Measurements from ENCODE around the gene AHNAK2.

DNA sequence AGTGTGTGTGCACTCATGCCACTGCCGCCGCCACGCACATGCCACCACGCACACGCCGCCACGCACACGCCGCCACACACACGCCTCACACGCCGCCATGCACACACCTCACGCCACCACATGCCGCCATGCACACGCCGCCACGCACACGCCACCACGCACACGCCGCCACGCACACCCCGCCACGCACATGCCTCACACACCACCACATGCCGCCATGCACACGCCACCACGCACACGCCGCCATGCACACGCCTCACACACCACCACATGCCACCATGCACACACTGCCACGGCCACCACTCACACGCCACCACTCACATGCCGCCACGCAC is 13.7 kb upstream of the AHNAK2 start:
- TF ChIP-seq, protein P1, sequence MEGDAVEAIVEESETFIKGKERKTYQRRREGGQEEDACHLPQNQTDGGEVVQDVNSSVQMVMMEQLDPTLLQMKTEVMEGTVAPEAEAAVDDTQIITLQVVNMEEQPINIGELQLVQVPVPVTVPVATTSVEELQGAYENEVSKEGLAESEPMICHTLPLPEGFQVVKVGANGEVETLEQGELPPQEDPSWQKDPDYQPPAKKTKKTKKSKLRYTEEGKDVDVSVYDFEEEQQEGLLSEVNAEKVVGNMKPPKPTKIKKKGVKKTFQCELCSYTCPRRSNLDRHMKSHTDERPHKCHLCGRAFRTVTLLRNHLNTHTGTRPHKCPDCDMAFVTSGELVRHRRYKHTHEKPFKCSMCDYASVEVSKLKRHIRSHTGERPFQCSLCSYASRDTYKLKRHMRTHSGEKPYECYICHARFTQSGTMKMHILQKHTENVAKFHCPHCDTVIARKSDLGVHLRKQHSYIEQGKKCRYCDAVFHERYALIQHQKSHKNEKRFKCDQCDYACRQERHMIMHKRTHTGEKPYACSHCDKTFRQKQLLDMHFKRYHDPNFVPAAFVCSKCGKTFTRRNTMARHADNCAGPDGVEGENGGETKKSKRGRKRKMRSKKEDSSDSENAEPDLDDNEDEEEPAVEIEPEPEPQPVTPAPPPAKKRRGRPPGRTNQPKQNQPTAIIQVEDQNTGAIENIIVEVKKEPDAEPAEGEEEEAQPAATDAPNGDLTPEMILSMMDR (IDR thresholded peaks at IDR 0.05; ENCODE audit: low read length): no peak
- no peak for TF ChIP-seq EZH2 (optimal IDR thresholded peaks at IDR 0.05; ENCODE audit: low read depth, low read length)

Data from MM.1S (cell line).